Measurements from ENCODE around the gene MMP28.

The MMP28 gene

DNA sequence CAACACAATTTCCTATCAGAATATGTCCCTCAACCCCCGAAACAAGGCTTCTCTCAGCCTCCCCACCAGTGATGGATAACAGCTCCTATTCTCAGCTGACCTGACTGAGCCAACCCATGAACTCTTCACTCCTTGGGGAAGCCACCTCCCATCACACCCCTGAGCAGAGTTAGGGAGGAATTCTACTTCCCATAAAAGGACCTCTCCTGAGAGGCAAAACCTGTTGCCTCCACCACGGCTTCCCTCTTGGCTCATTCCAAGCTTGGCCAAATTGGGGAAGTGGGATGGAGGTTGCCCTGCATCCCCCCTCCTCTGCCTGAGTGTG, 69.7 kb downstream of the MMP28 start:
- Histone ChIP-seq H3K79me2 (ENCODE audit: insufficient read depth, low read length) (no peaks in the 10 kb centered on the region), H3K4me2 (ENCODE audit: low read depth, low read length, poor library complexity, severe bottlenecking) (no peak overlapping the region), H3K9ac (ENCODE audit: low read length) (no peak overlapping the region), H4K20me1 (ENCODE audit: low read depth, low read length) (no peaks in the 10 kb centered on the region), H3K36me3 (ENCODE audit: low read length) (no peaks in the 10 kb centered on the region; the same call in 1 of the 2 replicates), H2AFZ (ENCODE audit: low read depth, low read length, severe bottlenecking) (no peak overlapping the region), H3K27ac (ENCODE audit: low read depth, low read length) (no peak overlapping the region), H3K9me3 (ENCODE audit: insufficient read depth, low read length) (no peaks in the 10 kb centered on the region), H3K27me3 (ENCODE audit: low read length) (no peaks in the 10 kb centered on the region), H3K4me3 (ENCODE audit: insufficient read depth, low read length, poor library complexity, severe bottlenecking) (no peak overlapping the region), H3F3A (ENCODE audit: insufficient read depth) (no peaks in the 10 kb centered on the region), H3K9me2 (replicated peaks; ENCODE audit: insufficient read depth, low read length) (no peaks in the 10 kb centered on the region)
- TF ChIP-seq, protein P1, sequence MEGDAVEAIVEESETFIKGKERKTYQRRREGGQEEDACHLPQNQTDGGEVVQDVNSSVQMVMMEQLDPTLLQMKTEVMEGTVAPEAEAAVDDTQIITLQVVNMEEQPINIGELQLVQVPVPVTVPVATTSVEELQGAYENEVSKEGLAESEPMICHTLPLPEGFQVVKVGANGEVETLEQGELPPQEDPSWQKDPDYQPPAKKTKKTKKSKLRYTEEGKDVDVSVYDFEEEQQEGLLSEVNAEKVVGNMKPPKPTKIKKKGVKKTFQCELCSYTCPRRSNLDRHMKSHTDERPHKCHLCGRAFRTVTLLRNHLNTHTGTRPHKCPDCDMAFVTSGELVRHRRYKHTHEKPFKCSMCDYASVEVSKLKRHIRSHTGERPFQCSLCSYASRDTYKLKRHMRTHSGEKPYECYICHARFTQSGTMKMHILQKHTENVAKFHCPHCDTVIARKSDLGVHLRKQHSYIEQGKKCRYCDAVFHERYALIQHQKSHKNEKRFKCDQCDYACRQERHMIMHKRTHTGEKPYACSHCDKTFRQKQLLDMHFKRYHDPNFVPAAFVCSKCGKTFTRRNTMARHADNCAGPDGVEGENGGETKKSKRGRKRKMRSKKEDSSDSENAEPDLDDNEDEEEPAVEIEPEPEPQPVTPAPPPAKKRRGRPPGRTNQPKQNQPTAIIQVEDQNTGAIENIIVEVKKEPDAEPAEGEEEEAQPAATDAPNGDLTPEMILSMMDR (IDR thresholded peaks at IDR 0.05; ENCODE audit: insufficient read depth, low read length, poor library complexity, severe bottlenecking), result no peak
- no peak for TF ChIP-seq EZH2phosphoT487 (conservative IDR thresholded peaks at IDR 0.05; ENCODE audit: low read length)

GRCh38 chr17:35725058-35725457, 70.4 kb downstream of the MMP28 start:
- H3K9ac ChIP-seq (ENCODE audit: low read length), result no peak overlapping the region
- H3K9me2 ChIP-seq (replicated peaks; ENCODE audit: insufficient read depth, low read length), result no peaks in the 10 kb centered on the region
- no peaks in the 10 kb centered on the region for H3K79me2 ChIP-seq (ENCODE audit: insufficient read depth, low read length)
- H2AFZ ChIP-seq (ENCODE audit: low read depth, low read length, severe bottlenecking), result no peak overlapping the region
- H3K27ac ChIP-seq (ENCODE audit: low read depth, low read length), result no peak overlapping the region
- no peak overlapping the region for H3K4me2 ChIP-seq (ENCODE audit: low read depth, low read length, poor library complexity, severe bottlenecking)
- no peaks in the 10 kb centered on the region for H3K9me3 ChIP-seq (ENCODE audit: insufficient read depth, low read length)
- H3F3A ChIP-seq (ENCODE audit: insufficient read depth), result no peaks in the 10 kb centered on the region
- H3K27me3 ChIP-seq (ENCODE audit: low read length), result no peaks in the 10 kb centered on the region
- H3K36me3 ChIP-seq (ENCODE audit: low read length), result no peaks in the 10 kb centered on the region; the same call in 1 of the 2 replicates
- TF ChIP-seq EZH2phosphoT487 (conservative IDR thresholded peaks at IDR 0.05; ENCODE audit: low read length), result no peak
- TF ChIP-seq, protein P1 (IDR thresholded peaks at IDR 0.05; ENCODE audit: insufficient read depth, low read length, poor library complexity, severe bottlenecking), result no peak
- no peak overlapping the region for H3K4me3 ChIP-seq (ENCODE audit: insufficient read depth, low read length, poor library complexity, severe bottlenecking)
- no peaks in the 10 kb centered on the region for H4K20me1 ChIP-seq (ENCODE audit: low read depth, low read length)

- Histone ChIP-seq H3K9ac (ENCODE audit: low read length) (no peak overlapping the region), H3F3A (ENCODE audit: insufficient read depth) (no peaks in the 10 kb centered on the region), H3K4me3 (ENCODE audit: insufficient read depth, low read length, poor library complexity, severe bottlenecking) (no peak overlapping the region), H2AFZ (ENCODE audit: low read depth, low read length, severe bottlenecking) (no peak overlapping the region), H3K27me3 (ENCODE audit: low read length) (no peaks in the 10 kb centered on the region), H3K9me3 (ENCODE audit: insufficient read depth, low read length) (no peaks in the 10 kb centered on the region), H3K36me3 (ENCODE audit: low read length) (no peaks in the 10 kb centered on the region; the same call in 1 of the 2 replicates), H4K20me1 (ENCODE audit: low read depth, low read length) (no peaks in the 10 kb centered on the region), H3K9me2 (replicated peaks; ENCODE audit: insufficient read depth, low read length) (no peaks in the 10 kb centered on the region), H3K79me2 (ENCODE audit: insufficient read depth, low read length) (no peaks in the 10 kb centered on the region), H3K27ac (ENCODE audit: low read depth, low read length) (no peak overlapping the region), H3K4me2 (ENCODE audit: low read depth, low read length, poor library complexity, severe bottlenecking) (no peak overlapping the region)
- TF ChIP-seq, protein P1 (IDR thresholded peaks at IDR 0.05; ENCODE audit: insufficient read depth, low read length, poor library complexity, severe bottlenecking), result no peak
- TF ChIP-seq EZH2phosphoT487 (conservative IDR thresholded peaks at IDR 0.05; ENCODE audit: low read length), result no peak
Observed at GRCh38 chr17:35723735-35724134, 71.7 kb downstream of the MMP28 start.
